ENCODE measurements around the gene TMC5.

GRCh38 chr16:19446300-19446846 lies 28.7 kb downstream of the TMC5 start:
- no peak for TF ChIP-seq CTCF (IDR thresholded peaks at IDR 0.05)
- no peak for TF ChIP-seq POLR2A (IDR thresholded peaks at IDR 0.05)

Measured in thyroid gland (tissue), 4 donors.